Loucy (cell line): ENCODE measurements around the gene SAP25.

Source experiments
- EZH2phosphoT487 ChIP-seq: fragments of 200-600 bp; IDR thresholded peaks from 2 replicates; pipeline ENCODE4 v1.6.1; 2018; ENCODE audit warnings: antibody characterized with exemption, mild to moderate bottlenecking, moderate library complexity, borderline replicate concordance
- TF ChIP-seq, protein P1 (sequence below): fragments of 200-600 bp; sonication (generic); conservative IDR thresholded peaks from 2 replicates; pipeline ENCODE4 v1.5.1; 2014; ENCODE audit warnings: mild to moderate bottlenecking, antibody characterized with exemption, low read length

- TF ChIP-seq, protein P1, sequence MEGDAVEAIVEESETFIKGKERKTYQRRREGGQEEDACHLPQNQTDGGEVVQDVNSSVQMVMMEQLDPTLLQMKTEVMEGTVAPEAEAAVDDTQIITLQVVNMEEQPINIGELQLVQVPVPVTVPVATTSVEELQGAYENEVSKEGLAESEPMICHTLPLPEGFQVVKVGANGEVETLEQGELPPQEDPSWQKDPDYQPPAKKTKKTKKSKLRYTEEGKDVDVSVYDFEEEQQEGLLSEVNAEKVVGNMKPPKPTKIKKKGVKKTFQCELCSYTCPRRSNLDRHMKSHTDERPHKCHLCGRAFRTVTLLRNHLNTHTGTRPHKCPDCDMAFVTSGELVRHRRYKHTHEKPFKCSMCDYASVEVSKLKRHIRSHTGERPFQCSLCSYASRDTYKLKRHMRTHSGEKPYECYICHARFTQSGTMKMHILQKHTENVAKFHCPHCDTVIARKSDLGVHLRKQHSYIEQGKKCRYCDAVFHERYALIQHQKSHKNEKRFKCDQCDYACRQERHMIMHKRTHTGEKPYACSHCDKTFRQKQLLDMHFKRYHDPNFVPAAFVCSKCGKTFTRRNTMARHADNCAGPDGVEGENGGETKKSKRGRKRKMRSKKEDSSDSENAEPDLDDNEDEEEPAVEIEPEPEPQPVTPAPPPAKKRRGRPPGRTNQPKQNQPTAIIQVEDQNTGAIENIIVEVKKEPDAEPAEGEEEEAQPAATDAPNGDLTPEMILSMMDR: no peak
- TF ChIP-seq EZH2phosphoT487: no peak
These were observed 35.4 kb downstream of the SAP25 start for GRCh38 chr7:100538348-100538653.
